Stimulated activated naive B cell treated with anti-CD40 and anti-IgM and Interleukin-4, amounts not matched to agents 10 μg/mL and 1 μg/mL and 100 μg/mL, for 72 hours (primary cell): ENCODE data around the gene FLVCR2.

Experiments used
- ATAC-seq, 2 donors: fragments of 150-1000 bp; cut with Tn5 transposase; replicated peaks; 2 replicates each; pipeline ENCODE4 v1.10.0; 2021; ENCODE audit warnings: moderate library complexity in 1 of 2
- DNase-seq: peaks from one replicate; pipeline ENCODE4 v3.0.0; 2021
- H3K27ac Mint-ChIP-seq: one replicate; pipeline ENCODE4 v1.8.0; 2022; ENCODE audit warnings: mild to moderate bottlenecking, mixed read lengths
- H3K27me3 Mint-ChIP-seq, 2 donors: one replicate each; pipeline ENCODE4 v1.8.0; 2022; ENCODE audit warnings: mixed read lengths in 2 of 2
- H3K36me3 Mint-ChIP-seq, 2 donors: one replicate each; pipeline ENCODE4 v1.8.0; 2022; ENCODE audit warnings: mixed read lengths in 2 of 2, mild to moderate bottlenecking in 1 of 2
- H3K4me1 Mint-ChIP-seq, 2 donors: one replicate each; pipeline ENCODE4 v1.8.0; 2022; ENCODE audit warnings: mixed read lengths in 2 of 2, mild to moderate bottlenecking in 1 of 2
- H3K4me3 Mint-ChIP-seq, 2 donors: one replicate each; pipeline ENCODE4 v1.8.0; 2022; ENCODE audit warnings: mild to moderate bottlenecking in 2 of 2, mixed read lengths in 2 of 2, moderate library complexity in 1 of 2
- H3K9me3 Mint-ChIP-seq, 2 donors: one replicate each; pipeline ENCODE4 v1.8.0; 2022; ENCODE audit warnings: mixed read lengths in 2 of 2, mild to moderate bottlenecking in 1 of 2

FLVCR2 gene

DNA sequence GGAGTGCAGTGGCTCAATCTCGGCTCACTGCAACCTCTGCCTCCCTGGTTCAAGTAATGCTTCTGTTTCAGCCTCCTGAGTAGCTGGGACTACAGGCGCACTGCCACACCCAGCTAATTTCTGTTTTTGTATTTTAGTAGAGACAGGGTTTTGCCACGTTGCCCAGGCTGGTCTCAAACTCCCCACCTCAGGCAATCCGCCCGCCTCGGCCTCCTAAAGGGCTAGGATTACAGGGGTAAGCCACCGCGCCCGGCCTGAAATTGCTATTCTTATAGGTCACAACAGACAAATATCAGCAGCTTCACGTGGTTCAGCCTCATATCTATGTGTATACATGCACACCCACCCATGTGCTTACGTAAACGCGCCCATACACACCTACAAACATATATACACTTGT, 32.5 kb upstream of the FLVCR2 start:
- Mint-ChIP-seq H3K27ac (peak overlapping the region; percentile 73), H3K27me3 (no peaks in the 10 kb centered on the region), H3K36me3 (peaks cover 60 to 75% of the 10 kb centered on the region in 2 donors), H3K4me3 (no peak overlapping the region), H3K4me1 (peaks cover 57 to 74% of the 10 kb centered on the region in 2 donors), H3K9me3 (peaks cover 2 to 4% of the 10 kb centered on the region in 2 donors)
- ATAC-seq (no peak), DNase-seq (no peak)

DNA sequence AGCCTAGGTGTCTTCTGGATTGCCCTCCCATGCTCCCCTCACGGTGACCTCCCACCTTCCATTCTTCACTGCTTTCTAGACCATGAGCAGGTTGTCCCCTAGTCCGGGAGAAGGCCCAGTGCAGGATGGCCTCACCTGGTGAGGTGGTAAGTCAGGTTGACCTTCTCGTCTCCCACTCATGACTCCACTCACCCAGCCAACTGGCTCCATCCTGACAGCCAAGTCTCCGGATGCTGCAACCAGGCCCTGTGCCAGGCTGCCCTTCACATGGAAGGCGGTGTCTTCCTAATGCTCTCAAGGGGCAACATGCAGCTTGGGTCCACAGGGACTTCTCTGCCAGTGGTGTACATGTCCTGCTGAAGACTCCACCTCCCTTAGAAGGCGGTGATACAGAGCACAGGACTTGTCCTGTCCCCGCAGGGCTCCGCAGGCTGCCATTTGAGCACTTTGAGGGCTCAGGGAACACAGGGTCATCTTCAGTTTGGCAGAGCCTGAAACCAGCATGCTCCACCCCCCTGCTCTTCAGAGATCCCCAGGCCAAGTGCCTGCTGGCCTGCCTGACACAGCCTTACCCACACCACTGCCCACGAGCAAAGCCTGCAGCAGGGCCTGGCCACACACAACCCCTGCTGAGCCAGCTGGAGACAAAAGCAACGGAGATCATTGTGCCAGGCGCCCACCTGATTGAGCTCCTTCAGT, 30.7 kb upstream of the FLVCR2 start:
- Mint-ChIP-seq H3K4me1 (peaks cover 52 to 68% of the 10 kb centered on the region in 2 donors), H3K4me3 (peak overlapping the region in 1 of 2 donors; percentile 30), H3K9me3 (peaks cover 2 to 4% of the 10 kb centered on the region in 2 donors), H3K36me3 (peaks cover 52 to 72% of the 10 kb centered on the region in 2 donors), H3K27ac (peak overlapping the region; percentile 97), H3K27me3 (no peaks in the 10 kb centered on the region)
- no peak for ATAC-seq
- no peak for DNase-seq

DNA sequence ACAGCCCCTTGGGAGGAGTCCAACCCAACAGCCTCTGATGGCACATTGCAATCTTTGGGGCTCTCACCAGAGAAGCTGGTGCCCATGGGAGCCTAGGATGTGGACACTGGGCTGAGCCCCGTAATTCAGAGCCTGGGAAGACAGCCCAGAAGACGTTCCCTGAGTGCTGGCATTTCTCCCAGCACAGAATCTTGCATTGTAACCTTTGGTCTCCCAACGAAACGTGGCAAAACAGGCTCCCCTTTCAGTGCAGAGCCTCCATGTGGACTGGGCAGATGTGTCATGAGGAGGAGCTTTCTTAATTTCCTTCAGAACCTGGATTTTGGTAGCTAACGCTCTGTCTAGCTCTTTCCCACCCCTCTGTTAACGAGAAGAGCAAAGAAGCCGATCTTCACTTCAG, 29.9 kb upstream of the FLVCR2 start:
- DNase-seq (no peak), ATAC-seq (peak in 1 of 2 donors; percentile 1)
- H3K9me3 Mint-ChIP-seq: peaks cover 2 to 4% of the 10 kb centered on the region in 2 donors
- peak overlapping the region; percentile 97 for H3K27ac Mint-ChIP-seq
- peaks cover 53 to 67% of the 10 kb centered on the region in 2 donors for H3K36me3 Mint-ChIP-seq
- peak overlapping the region; percentile 47 to 64 for H3K4me3 Mint-ChIP-seq
- H3K27me3 Mint-ChIP-seq: no peaks in the 10 kb centered on the region
- H3K4me1 Mint-ChIP-seq: peaks cover 48 to 66% of the 10 kb centered on the region in 2 donors

DNA sequence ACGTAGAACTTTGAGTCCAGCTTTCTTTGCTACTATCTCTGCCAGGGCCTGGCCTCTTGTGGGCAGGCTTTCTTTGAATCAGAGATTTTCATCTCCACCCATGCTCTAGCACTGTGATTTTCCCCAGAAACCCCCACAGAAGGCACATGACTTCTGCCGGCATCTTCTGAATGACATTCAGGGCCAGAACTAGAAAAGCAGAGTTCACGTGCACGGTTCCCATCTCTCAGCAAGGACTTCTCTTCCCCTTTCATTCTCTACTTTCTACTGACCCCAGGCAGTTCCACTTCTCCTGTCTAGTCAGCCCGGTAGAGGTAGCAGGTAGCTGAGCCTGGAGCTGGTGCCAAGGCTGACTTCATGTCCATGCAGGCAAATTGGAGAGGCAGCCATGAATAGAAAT, 29.3 kb upstream of the FLVCR2 start:
- peaks cover 48 to 66% of the 10 kb centered on the region in 2 donors for H3K4me1 Mint-ChIP-seq
- H3K27me3 Mint-ChIP-seq: no peaks in the 10 kb centered on the region
- peak overlapping the region; percentile 97 for H3K27ac Mint-ChIP-seq
- H3K4me3 Mint-ChIP-seq: peak overlapping the region; percentile 63 to 64
- ATAC-seq: peak; percentile 95 to 97
- H3K9me3 Mint-ChIP-seq: peaks cover 2 to 4% of the 10 kb centered on the region in 2 donors
- peaks cover 55 to 70% of the 10 kb centered on the region in 2 donors for H3K36me3 Mint-ChIP-seq
- DNase-seq: peak; percentile 73

DNA sequence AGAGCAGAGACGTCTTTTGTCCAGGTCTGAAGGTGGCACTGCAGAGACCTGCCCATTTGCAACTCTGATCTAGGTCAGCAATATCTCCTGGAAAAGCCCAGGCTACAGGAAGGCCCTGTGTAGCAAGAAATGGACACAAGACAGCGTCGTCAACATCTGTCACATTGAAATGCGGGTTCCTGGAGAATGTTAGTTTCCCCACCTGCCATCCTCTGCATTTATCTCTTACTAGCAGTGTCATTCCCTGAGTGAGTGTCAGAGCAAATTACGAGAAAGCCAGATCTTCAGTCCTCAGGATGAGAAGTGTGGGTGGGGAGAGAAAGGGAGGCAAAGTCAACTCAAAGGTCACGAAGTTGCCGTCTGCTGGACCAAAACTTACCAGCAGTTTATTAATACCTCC, 27.4 kb upstream of the FLVCR2 start:
- Mint-ChIP-seq H3K4me1 (peaks cover 52 to 69% of the 10 kb centered on the region in 2 donors), H3K27ac (peak overlapping the region; percentile 14), H3K9me3 (peaks cover 2 to 4% of the 10 kb centered on the region in 2 donors)

DNA sequence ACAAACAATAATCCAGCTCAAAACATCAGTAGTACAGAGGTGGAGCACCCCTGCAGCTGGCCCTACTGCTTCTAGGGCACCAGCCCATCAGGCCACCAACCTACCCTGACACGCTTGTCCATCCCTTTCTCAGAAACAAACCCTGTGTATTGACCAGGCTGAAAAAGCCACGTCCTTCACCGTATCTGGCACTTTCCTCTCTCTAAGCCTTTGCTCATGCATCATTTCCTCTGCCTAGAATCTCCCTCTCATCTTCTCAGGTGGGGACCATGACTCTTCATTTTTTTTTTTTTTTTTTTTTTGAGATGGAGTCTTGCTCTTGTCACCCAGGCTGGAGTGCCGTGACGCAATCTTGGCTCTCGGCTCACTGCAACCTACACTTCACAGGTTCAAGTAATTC, 25.3 kb upstream of the FLVCR2 start:
- Mint-ChIP-seq H3K9me3 (peaks cover 3 to 4% of the 10 kb centered on the region in 2 donors), H3K36me3 (peaks cover 38 to 69% of the 10 kb centered on the region in 2 donors), H3K4me1 (peaks cover 36 to 53% of the 10 kb centered on the region in 2 donors), H3K4me3 (no peak overlapping the region), H3K27ac (no peak overlapping the region), H3K27me3 (no peaks in the 10 kb centered on the region)
- DNase-seq (no peak), ATAC-seq (no peak)

More for the DNA sequence above, 27.4 kb upstream of the FLVCR2 start:
- Mint-ChIP-seq H3K36me3 (peaks cover 52 to 76% of the 10 kb centered on the region in 2 donors), H3K27me3 (no peaks in the 10 kb centered on the region), H3K4me3 (no peak overlapping the region)
- no peak for ATAC-seq
- no peak for DNase-seq

DNA sequence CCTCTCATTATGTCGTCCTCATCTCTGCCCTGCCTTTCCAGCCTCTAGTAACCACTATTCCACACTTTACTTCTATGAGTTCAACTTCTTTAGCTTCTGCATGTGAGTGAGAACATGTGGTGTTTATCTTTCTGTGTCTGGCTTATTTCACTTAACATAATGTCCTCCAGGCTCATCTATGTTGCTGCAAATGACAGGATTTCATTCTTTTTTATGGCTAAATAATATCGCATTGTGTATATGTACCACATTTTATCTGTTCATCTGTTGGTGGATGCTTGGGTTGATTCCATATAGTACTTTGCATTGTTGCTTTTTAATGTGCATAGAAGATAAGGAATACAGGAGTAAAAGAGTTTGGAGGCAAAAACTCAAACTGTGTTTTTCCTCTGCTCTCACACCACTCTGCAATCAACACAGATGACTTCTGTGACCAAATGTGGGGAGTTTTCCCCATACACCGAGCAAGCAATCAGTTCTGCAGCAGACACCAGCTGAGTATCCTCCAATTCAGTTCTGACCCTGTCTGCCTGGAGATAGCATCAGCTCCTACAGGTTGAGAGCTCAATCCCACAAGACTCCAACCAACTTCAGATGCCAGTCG, 24.6 kb upstream of the FLVCR2 start:
- no peaks in the 10 kb centered on the region for H3K27me3 Mint-ChIP-seq
- H3K36me3 Mint-ChIP-seq: peaks cover 32 to 62% of the 10 kb centered on the region in 2 donors
- no peak overlapping the region for H3K4me3 Mint-ChIP-seq
- peaks cover 3 to 4% of the 10 kb centered on the region in 2 donors for H3K9me3 Mint-ChIP-seq
- peak overlapping the region; percentile 25 for H3K27ac Mint-ChIP-seq
- ATAC-seq (no peak), DNase-seq (no peak)
- H3K4me1 Mint-ChIP-seq: peaks cover 32 to 47% of the 10 kb centered on the region in 2 donors

DNA sequence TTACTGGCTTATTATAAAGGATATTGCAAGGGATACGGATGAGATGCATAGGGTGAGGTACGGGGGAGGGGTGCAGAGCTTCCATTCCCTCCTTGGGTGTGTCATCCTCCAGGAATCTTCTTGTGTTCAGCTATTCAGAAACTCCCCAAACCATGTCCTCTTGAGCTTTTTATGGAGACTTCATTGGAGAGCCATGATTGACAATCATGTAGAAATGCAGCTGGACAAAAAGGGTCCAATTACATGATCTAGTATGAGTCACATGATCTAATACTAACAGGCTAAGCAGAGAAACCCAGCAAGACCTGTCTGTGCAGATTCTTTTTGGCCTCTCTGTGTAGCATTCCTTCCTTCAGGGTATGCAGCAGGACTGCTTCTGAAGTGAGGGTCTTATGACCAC, 23.9 kb upstream of the FLVCR2 start:
- peaks cover 27 to 60% of the 10 kb centered on the region in 2 donors for H3K36me3 Mint-ChIP-seq
- DNase-seq (no peak), ATAC-seq (no peak)
- peaks cover 30 to 47% of the 10 kb centered on the region in 2 donors for H3K4me1 Mint-ChIP-seq
- no peaks in the 10 kb centered on the region for H3K27me3 Mint-ChIP-seq
- peak overlapping the region; percentile 25 for H3K27ac Mint-ChIP-seq
- H3K4me3 Mint-ChIP-seq: no peak overlapping the region
- peaks cover 3 to 4% of the 10 kb centered on the region in 2 donors for H3K9me3 Mint-ChIP-seq

DNA sequence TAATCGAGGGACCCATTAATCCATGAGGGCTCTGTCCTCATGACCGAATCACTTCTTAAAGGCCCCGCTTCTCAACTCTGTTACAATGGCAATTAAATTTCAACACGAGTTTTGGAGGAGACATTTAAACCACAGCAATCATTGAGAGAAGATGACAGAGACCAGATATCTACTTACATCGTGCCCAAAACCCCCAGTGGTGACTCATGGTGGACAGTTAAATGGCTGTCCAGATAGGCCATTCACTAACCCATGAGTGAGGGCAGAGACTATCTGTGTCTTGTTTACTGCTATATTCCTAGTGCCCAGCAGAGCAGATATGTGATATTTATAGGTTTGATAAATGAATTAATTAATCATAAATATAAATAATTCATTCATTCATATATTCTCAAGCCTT, 20.0 kb upstream of the FLVCR2 start:
- Mint-ChIP-seq H3K36me3 (peaks cover 15 to 46% of the 10 kb centered on the region in 2 donors), H3K9me3 (peaks cover 3 to 4% of the 10 kb centered on the region in 2 donors), H3K27ac (peak overlapping the region; percentile 47), H3K27me3 (no peaks in the 10 kb centered on the region), H3K4me1 (peaks cover 41 to 55% of the 10 kb centered on the region in 2 donors), H3K4me3 (no peak overlapping the region)
- no peak for ATAC-seq
- DNase-seq: no peak

DNA sequence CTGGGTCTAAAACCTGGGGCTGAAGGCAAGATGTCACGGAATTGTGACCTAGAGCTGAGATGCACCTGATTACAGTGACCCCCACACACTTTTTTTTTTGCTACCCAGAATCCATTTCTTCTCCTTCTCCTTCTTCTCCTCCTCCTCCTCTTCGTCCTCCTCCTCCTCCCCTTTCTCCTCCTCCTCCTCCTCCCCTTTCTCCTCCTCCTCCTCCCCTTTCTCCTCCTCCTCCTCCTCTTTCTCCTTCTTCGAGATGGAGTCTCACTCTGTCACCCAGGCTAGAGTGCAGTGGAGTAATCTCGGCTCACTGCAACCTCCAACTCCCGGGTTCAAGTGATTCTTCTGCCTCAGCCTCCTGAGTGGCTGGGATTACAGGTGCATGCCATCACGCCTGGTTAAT, 19.4 kb upstream of the FLVCR2 start:
- Mint-ChIP-seq H3K4me1 (peaks cover 41 to 54% of the 10 kb centered on the region in 2 donors), H3K27ac (peak overlapping the region; percentile 47), H3K9me3 (peaks cover 3 to 4% of the 10 kb centered on the region in 2 donors), H3K27me3 (no peaks in the 10 kb centered on the region), H3K4me3 (no peak overlapping the region), H3K36me3 (peaks cover 13 to 43% of the 10 kb centered on the region in 2 donors)
- DNase-seq: no peak
- no peak for ATAC-seq

DNA sequence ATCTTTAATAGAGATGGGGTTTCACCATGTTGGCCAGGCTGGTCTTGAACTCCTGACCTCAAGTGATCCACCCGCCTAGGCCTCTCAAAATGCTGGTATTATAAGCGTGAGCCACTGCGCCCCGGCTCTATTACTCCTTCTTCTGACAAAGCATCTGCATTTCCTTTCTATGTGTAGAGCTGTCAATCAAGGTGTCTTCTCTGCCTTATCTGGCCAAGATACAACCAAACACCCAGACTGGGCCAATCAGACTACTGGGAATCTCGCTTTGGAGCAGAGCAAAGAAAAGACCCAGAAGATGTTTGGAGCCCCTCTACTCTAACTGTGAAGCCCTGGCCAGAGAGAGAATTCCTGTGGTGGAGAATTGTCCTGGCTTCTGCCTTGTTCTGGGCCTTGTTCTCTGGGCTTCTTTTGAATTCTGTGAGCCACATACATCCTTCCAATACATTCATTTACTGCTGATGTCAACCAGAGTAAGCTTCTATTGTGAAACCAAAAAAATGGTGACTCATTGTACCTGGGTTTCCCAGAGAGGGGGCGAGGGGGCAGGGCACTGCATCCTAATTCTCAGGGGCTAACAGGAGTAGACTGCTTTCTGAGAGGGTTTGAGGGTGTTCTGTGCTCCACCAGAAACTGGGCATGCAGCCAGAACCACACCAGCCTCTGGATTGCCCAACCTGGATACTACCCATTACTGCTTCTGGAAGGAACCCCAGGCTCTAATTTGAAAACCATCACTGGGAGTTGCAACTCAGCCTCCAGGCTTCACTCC, 18.8 kb upstream of the FLVCR2 start:
- Mint-ChIP-seq H3K4me1 (peaks cover 39 to 54% of the 10 kb centered on the region in 2 donors), H3K27me3 (no peaks in the 10 kb centered on the region), H3K4me3 (peak overlapping the region in 1 of 2 donors; percentile 6), H3K36me3 (peaks cover 13 to 38% of the 10 kb centered on the region in 2 donors), H3K9me3 (peaks cover 3 to 4% of the 10 kb centered on the region in 2 donors), H3K27ac (peak overlapping the region; percentile 78)
- DNase-seq: no peak
- peak; percentile 52 to 63 for ATAC-seq

DNA sequence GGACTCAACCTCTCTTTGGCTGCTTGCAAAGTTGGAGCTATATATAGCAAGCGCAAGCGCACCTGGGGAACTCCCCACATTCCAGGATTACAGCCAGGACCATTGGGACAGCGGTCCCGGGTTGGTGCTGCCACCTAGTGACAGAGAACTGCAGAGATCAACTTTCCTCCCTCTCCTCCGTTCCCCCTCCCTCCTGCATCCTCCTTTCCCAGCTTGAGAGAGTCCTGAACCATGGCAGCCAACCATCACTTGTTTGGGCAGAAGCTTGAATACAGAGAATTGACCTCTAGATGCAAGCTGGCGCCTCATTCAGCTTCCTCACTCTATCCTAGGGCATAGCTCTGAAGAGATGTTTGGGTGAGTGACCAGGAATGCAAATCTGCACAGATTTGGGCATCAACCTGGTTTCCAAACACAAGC, 17.4 kb upstream of the FLVCR2 start:
- Mint-ChIP-seq H3K36me3 (peaks cover 9 to 34% of the 10 kb centered on the region in 2 donors), H3K9me3 (peaks cover 3 to 4% of the 10 kb centered on the region in 2 donors), H3K4me1 (peaks cover 40 to 50% of the 10 kb centered on the region in 2 donors), H3K4me3 (peak overlapping the region in 1 of 2 donors; percentile 3), H3K27ac (no peak overlapping the region), H3K27me3 (peaks cover 1% of the 10 kb centered on the region in 2 donors)
- DNase-seq: no peak
- ATAC-seq: peak in 1 of 2 donors; percentile 12

DNA sequence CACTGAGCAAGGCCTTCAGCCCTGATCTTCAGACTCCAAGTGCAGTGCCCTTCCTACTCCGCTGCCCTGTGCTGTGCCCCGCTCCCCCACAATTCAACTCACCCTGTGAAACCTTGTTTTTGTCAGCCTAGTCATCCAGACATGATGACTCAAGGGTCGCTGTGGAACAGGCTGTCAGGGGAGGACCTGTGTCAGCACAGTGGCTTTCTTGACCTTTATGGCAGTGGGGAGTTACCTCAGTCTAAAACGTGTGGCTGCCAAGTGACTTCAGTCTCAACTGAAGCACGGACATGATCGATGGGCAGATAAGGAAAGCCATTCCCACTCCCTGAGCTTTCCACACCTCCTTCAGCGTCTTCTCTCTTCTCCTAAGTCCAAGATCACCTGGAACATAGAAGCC, 16.3 kb upstream of the FLVCR2 start:
- DNase-seq (peak; percentile 62), ATAC-seq (peak; percentile 92 to 93)
- H3K4me1 Mint-ChIP-seq: peaks cover 46 to 54% of the 10 kb centered on the region in 2 donors
- H3K36me3 Mint-ChIP-seq: peaks cover 5 to 35% of the 10 kb centered on the region in 2 donors
- peaks cover 5 to 10% of the 10 kb centered on the region in 2 donors for H3K27me3 Mint-ChIP-seq
- H3K27ac Mint-ChIP-seq: peak overlapping the region; percentile 60
- no peak overlapping the region for H3K4me3 Mint-ChIP-seq
- H3K9me3 Mint-ChIP-seq: peaks cover 0 to 4% of the 10 kb centered on the region in 2 donors

DNA sequence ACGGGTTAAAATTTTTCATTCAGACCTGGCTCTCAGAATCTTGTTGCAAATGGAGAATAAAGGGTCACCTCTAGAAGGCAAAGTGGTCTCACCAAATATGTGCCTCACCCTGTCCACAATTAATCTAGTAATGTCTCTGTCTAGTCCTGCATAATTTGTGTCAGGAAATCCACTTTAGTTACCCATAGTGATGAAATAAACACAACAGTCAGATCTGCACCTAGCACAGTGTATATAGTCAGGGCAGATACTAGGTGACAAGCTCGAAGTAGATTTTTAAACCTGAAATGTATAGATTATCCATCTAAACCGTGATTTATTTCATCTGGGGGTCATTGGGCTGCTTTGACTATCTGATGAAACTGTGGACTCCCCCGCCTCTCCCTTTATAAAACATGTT, 15.9 kb upstream of the FLVCR2 start:
- DNase-seq: no peak
- peaks cover 5 to 33% of the 10 kb centered on the region in 2 donors for H3K36me3 Mint-ChIP-seq
- peak overlapping the region; percentile 60 for H3K27ac Mint-ChIP-seq
- H3K4me1 Mint-ChIP-seq: peaks cover 46 to 54% of the 10 kb centered on the region in 2 donors
- peaks cover 5 to 10% of the 10 kb centered on the region in 2 donors for H3K27me3 Mint-ChIP-seq
- no peak overlapping the region for H3K4me3 Mint-ChIP-seq
- peaks cover 0 to 4% of the 10 kb centered on the region in 2 donors for H3K9me3 Mint-ChIP-seq
- ATAC-seq: peak; percentile 26 to 31
